NCI-H446 treated with DMSO at 0.1 percent for 48 hours (cell line): Measurements from ENCODE around the gene FAM83F.

Experiments
- DNase-seq: peaks from one replicate; lab custom pipeline; 2025; lab: John Stamatoyannopoulos, UW

Gene FAM83F

DNA sequence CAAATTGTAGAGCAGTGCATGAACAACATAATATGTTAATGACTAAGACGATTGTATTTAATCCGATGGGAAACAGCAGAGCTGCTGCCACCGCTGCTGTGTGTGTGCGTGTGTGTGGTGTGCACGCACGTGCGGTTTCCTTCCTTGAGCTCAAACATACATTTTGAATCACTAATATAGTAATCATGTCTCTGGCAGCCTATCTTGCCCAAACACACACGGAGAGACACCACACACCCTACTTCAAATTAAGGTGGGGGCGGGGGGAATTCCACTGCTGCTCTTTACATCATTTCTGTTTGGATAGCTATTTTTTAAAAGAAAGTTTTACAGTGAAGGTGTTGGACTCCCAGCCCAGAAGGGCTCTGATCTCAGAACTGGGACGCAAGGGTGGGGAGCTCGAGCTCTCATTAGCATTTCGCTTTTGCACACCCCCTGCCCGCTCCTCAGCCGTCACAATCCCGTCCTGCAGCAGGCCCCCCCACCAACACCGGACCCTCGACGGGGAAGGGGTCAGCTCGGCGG, 651 bp upstream of the FAM83F start:
- DNase-seq, result no peak

DNA sequence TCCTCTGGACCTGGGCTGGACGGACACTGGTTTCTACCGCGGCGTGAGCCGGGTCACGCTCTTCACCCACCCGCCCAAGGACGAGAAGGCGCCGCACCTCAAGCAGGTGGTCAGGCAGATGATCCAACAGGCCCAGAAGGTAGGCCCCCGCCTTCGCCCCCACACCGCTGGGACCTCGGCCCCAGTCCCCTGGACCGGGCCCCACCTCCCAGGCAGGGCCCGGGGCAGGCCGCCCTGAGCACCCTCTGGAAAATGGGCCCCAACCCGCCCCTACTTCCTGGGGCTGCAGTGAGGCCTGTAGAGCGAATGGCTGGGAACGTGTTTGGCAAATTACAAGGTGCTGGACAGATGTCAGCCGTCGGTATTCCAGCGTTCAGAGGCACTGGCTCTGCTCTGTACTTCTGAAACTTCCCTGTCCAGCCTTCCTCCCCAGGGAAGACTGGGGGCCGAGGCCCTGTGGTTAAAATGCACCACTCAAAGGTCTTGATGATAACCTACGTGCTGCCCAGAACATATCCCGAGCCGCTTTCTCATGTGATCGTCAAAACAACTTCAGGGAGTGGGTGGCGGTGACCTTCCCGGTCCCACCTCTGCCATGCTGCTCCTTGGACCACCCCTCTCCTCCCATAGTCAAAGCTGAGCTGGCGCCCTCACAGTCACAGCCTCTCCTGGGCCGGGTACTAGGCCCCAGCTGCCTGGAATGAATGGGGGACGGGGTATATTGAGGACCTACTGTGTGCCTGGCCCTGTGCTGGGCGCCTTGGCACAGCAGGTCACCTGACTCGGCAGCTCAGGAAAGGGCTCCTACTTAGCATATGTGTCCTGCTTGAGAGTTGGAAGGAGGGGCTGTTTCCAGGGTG, 869 bp downstream of the FAM83F start:
- no peak for DNase-seq

DNA sequence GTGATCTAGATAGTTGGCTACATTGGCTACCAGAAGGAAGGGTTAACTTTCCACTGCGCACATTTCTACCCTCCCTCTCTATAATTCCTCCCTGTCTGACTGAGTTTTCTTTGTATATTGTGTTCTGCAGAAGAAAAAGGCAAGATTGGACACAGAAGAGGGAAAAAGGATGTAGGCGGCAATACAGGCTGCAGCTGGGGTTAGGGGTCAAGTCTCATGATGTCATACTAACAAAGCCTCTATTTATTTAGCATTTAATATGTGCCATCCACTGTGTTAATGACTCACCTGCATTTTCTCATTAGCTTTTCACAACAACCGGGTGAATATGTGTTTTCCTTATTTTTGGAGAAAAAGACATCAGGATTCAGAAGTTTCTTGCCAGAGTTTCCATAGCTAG, 2.0 kb downstream of the FAM83F start:
- DNase-seq, result no peak

DNA sequence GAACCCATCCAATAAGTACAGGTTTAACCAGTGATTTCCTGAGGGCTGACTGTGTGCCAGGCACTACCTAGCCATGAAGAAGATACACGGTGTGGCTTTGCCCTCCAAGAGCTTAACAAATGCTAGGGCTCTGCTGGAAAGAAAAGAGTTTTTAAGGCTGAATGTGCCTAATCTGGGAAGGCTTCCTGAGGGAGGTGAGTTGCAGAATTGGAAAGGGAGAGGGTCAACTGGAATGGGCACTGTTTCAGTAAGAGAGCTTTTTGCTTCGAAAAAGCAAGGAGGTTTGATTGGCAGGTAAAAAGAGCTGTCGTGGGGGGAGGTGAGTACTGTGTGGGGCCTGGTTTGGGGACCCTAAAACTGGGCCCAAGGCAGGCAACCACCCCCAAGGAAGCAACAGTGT, 2.7 kb downstream of the FAM83F start:
- DNase-seq, result no peak

DNA sequence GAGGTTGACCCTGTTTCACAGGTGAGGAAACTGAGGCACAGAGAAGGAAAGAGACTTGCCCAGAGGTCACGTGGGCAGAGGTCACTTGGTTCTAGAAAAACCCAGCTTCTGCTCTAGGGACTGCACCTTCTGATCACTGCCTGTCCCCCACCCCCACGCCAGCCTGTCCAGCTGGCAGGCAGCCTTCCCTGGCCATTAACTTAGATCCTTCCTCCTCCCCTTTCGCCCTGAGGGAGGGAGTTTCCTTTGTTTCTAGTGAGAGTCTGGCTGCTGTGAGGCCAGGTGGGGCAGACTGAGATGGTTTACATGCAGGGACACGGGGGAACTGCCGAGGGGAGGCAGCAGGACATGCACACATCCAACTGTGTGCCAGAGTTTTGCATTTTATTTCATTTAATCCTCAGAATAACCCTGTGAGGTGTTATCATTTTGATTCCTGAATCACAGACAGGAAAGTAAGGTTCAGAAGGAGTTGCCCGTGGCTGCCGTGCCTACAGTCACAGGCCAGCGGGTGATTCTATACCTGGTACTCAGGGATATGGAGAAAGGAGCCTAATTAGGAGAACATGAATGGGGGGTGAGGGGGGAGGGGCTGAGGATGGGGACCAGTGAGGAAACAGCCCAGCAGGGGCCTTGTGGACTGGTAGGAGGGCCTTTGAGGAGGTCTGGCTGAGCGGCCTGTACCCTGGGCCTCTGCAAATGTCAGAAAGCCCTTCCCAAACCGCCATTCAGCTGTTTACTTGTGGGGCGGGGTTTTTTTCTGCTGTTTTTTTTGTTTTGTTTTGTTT, 3.4 kb downstream of the FAM83F start:
- DNase-seq, result peak; percentile 30

DNA sequence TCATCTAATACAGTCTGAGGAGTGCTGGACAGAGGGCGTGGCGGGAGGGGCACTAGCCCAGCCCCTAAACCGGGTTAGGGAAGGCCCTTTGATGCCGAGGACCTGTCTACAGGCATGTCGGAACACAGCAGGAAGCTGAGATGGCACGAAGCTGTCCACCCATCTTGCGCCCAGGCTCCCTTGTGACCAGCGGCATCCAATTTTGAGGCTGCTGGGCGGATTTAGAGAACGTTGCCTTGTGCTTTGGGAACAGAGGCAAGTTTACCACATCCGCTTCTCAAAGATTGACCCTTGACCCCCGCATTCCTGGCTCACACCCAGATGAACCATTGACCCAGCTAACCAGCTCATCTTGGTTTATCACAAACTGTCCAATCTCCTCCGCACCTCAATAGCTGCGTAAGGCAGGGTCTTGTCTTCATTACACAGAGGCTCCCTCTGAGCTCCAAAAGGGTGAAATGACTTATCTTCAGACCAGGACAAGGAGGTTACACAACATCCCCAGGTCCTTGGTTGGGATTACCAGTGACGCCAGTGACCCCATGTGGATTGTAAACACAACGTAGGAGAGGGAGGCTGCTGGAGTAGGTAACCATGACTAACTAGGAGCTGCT, 4.5 kb downstream of the FAM83F start:
- no peak for DNase-seq

DNA sequence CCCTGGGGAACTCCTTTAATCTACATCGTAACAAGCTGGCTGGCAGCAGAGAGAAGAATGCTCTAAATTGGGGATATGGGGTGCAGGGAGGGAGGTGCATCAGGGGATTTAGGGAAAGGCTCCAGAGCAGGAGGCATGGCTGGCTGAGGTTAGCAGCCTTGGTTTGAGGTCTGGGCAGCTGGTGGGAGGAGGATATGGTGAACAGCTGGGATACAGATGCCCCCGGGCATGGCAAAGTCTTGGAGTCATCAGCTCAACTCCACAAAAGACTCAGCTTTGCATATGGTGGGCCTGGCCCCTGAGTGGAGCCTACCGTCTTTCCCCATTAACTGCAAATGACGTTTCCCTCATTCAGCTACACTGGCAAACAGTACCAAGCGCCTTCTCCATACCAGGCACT, 5.4 kb downstream of the FAM83F start:
- DNase-seq, result no peak

DNA sequence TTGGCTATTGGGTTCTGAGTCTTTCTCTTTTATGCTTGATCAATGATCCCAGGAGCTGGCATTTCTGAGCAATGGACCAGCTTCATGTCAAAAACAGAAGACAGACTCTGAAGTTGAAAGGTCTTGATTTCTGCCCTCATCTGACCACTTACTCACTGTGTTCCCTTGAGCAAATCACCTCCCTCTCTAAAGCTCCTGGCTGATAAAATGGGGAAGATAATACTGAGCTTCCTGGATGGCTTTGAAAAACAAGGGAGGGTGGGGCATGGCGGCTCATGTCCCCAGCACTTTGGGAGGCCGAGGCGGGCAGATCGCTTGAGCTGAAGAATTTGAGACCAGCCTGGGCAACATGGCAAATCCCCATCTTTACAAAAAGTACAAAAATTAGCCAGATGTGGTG, 6.4 kb downstream of the FAM83F start:
- no peak for DNase-seq

DNA sequence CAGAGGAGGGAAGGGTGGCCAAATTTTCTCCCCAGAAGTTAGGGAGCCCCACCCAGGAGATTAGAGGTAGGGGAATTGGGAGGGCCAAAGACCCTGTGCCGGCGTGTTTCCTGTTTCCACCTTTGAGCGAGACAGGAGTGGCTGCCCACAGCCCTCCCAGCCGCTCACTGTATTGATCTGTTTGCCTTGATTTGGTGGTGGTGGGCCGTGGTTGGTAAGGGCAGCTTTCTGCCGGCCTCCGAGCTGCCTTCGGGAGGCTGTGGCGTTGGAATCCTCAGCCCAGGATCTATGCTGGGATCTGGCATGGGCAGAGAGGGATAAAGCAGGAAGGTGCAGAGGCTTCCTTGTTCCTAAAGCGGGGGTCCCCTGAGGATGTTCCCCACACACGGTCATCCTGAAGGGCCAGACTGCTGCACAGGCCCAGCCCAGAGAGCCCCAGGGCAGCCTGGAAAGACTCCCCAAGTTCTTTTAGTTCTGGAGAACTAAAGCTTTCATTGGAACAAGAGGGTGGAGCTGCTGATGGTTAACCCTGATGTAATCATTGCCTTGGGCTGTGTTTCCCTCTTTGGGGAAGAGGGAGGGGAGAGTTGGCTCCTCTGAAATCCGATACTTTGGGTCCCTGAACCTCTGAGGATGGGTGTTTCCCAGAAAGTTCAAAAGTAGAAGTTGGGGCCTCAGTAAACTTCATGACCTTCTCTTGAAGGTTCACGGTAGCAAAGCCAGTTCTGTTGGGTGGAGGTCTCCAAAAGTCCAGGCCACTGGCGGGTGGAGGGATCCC, 7.2 kb downstream of the FAM83F start:
- DNase-seq, result no peak

DNA sequence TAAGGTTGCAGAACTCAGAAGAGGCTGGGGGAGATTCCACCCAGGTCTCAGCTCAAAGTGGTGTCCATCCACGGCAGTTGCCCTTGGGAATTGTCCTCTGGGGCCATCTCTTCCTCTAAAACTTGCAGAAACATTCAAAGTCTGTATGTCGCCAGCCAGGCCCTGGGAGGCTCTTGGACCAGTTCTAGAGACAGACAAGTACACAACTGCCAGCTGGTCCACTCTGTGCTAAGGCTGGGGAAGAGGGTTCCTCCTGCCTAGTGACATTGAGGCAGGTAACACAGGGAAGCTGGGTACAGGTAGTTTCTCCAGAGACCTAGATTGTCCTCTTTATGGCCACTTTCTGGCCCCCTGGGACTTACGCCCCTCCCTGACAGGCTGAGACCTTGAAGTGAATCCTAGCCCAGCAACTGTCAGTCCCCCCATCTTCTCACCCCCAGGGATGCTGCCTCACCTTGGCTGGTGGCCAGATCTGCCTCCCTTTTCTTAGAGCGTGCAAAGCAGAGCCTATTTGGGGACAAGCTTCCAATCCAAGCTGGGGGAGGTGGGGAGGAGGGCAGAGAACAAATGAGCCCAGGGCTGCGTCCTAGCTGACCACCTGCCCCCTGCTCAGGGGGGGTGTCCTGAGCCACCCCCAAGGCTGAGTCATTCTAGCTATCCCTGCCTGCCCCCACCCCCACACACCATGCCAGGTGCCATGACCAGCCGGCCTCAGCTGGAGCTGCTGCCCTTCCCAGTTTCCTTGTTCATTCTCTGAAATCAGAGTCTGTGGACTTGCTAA, 8.4 kb downstream of the FAM83F start:
- DNase-seq, result peak; percentile 66

DNA sequence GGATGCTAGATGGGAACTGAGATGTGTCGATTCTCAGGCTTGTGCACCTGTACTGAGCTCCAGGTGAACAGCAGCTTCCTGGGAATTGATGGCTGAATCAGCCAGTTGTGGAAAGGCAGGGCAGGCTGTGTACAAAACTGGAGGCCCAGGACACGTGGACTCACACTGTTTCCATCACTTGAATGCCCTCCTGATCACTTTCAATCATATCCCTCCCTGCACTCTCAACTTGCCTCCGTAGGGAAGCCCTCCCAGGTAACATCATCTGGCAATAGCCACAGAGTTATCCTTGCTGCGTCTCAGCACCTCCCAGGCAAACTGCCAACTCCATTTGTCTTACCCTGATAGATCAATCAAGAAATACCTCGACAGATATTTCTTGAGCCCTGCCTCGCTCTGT, 10.1 kb downstream of the FAM83F start:
- DNase-seq, result no peak

DNA sequence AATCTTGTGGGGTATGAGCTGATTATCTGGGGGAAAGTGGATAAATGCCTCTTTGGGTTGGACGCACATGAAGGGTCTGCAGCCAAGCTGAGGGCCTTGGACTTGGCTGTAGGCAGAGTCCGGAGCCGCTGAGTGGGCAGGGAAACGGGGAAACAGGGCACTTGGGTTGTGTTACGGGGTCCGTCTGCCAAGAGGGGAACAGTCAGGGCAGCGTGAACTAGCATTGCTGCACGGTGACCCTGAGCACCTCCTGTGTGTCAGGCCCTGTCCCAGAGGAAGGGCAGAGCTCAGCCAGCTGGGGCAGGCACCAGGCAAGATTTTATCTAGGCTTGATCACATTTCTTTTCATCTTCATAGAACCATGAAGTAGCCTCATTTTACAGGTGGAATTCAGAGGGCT, 11.9 kb downstream of the FAM83F start:
- no peak for DNase-seq

DNA sequence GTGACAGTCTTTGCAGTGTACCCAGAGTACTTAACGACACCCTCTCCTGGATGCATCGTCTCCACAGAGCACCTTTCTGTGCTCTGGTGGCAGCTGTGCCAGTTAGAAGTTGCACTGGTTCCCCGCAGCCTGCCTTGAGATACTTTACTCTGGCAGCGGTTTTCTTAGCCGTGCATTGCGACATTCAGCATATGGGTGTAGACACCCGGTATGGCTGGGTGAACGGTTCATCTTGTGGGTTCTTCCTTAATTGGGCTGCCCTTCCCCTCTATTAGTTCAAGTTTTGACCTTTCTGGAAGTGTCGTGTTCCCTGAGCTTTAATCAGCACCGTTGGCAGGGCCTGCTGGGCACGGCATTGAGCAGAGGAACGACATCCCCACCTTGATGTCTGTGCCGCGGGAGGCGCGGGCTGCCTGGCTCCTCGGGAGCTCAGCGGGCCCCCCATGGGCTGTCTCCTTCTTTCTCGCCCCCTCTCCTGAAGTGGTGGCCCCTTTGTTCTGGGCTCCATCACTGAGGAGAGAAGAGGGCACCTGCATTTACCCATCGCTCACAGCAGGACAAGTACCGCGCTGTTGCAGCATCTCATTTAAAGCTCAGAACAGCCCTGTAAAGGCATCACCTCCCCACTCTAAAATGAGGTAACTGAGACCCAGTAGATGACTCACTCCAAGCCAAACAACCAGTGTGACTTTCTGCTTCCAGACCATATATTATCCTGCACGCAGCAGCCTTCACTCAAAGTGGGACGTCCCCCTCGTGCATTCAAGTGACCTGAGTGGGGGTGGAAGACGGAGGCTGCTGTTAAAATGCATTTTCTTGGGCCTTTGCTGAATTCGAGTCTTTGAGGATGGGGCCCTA, 13.3 kb downstream of the FAM83F start:
- DNase-seq, result no peak

DNA sequence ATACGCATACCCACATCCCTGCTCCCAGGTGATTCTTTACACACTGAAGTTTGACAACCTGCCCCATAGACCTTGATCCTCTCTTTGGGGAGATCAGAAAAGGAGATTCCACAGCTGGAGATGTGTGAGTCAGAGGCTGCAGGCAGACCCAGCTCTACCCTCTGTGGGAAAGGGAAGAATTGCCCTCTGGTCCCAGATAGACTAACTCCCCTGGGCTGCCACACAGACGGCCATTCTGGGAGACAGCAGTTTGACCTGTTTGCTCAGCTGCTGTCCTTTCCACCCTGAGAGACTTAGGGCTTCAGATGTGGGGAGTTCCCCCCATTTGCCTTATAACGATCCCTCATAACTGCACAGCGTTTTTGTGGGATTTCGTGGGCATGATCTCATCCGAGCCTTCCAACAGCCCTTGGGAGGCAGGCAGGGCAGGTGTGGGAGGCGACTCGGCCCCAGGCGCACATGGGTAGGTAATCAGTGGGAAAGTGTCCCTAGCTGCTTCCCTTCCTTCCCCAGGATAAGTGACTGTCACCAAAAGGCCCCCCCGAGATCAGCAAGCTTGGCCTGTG, 14.1 kb downstream of the FAM83F start:
- no peak for DNase-seq

DNA sequence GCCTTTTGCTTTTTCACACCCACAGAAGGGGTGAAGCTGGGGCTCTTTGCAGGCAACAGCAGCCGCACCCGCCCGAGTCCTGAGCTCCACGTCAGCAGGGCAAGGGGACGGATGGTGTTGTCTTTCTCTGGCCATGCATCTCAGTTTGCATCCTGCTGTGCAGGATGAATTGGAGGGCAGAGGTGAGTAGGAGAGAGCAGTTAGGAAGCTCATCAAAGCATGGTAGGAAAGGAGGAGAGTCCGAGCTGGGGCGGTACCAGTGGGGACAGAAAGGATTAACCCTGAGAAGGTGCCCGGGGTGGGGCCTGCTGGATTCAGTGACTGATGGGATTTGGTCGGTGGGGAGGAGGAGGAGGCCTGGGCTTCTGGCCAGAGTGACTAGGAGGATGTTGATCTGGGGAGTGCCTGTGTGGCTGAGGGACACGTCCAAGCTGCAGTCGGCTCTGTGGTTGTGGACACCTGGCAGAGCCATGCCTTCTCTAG, 14.6 kb downstream of the FAM83F start:
- DNase-seq, result no peak

DNA sequence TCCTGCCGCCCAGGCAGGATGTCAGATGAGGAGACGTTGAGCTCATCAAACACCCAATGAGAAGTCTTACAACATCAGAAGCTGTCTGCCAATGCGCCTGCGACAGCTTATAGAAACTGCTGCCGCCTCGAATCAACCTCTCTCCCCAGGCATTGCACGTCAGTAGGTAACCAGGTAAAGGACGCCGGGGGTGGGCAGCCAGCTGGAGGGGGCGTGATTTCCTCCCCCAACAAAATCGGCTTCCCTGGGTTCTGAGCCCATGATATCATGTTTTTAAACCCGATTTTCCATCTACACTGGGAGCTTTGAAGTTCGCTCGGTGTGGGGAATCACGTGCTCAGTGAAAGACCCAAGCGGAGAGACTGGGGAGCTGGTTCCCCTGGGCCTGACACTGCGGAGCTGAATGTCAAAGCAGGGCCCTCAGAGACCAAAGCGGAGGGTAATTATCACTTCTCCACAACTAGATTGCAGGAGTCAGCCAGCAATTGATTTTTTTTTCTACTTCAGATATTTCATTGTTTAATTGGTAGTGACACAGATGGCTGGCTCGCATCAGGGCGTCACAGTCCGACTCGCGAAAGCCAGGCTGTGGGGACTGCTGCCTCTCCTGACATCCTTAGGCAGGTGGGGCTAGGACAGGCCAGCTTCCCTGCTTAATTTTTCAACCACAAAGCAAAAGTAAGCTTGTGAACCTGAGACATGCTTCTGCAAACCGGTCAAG, 15.4 kb downstream of the FAM83F start:
- DNase-seq, result no peak

DNA sequence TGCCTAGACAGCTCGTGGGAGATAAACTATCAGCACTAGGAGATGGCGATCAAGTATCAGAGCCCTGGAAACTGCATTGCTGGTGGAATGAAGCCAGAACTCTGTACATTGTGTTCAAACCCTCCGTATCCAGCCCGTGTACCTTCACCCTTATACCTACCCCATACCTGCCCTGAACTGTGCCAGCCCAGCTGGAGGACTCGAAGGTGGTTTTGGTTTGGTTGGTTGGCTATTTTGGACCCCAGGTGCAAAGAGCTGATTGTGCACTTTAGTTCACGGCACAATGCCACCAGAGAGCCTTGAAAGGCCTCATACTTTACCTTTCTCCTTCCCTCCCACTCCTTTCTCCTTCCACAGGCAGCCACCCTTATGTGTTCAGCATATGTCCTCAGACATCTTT, 16.0 kb downstream of the FAM83F start:
- no peak for DNase-seq

DNA sequence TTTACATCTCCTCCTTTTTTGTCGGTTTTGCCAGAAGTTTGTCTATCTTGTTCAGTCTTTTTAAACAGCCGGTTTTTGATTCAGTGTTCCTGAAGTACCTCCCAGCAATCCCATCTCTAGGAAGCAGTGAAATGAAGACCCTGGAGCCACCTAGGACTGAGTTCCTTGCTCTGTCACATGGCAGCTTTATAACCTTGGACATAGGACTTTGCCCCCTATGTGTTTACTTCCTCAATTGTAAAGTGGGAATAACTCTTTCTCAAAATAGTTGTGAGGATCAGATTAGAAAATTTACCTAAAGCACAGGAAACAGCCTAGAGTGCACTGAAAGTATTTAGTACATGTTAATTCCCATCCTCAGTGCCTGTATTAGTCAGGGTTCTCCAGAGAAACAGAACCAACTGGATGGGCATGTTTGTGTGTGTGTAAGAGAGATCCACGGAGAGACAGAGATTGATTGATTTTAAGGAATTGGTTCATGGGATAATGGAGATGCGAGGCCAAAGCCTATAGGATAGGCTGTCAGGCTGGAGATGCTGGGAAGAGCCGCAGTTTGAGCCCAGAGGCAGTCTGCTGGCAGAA, 20.0 kb downstream of the FAM83F start:
- no peak for DNase-seq
